T-cell (primary cell): ENCODE data around the gene TRMT112. TPM values are rescaled to one million over a fixed set of nuclear protein-coding genes. Genes with fewer than 3 reads are reported as not detected.
A peak's percentile ranks its signal among the peaks of the same experiment; 100 is the strongest.

Experiments
- ATAC-seq, 4 experiments: fragments of 200-7000 bp in 3 of 4; fragments of 150-1000 bp in 1 of 4; cut with Tn5 transposase; replicated peaks in 1 of 4; 1 replicate in 3 of 4; 2 replicates in 1 of 4; pipeline ENCODE4 v1.10.0; 2021; ENCODE audit warnings: moderate library complexity in 3 of 4, mild to moderate bottlenecking in 2 of 4, moderate number of reproducible peaks in 1 of 4
- CTCF ChIA-PET, 2 donors: fragments of 300-600 bp; sonication (Branson Sonifier 250); formaldehyde crosslinking; loops; one replicate each; lab custom pipeline; 2022; ENCODE audit warnings: antibody characterized with exemption in 2 of 2; lab: Charles Lee
- POLR2A ChIA-PET, 2 donors: fragments of 300-600 bp; sonication (Branson Sonifier 250); formaldehyde crosslinking; loops; one replicate each; lab custom pipeline; 2022; ENCODE audit warnings: antibody characterized with exemption in 2 of 2; lab: Charles Lee
- DNase-seq, 35 experiments: peaks; one replicate each; pipeline versions ENCODE4 v3.0.0 to v3.0.0-alpha.2; 2013 to 2023
- H3K27ac ChIP-seq: one replicate; pipeline ENCODE4 v1.5.1; 2013; ENCODE audit warnings: low read length
- H3K27me3 ChIP-seq, 2 experiments: replicated peaks in 1 of 2; 1 replicate in 1 of 2; 2 replicates in 1 of 2; pipeline versions ENCODE4 v1.6.1 to v1.7.0; 2013; ENCODE audit warnings: low read length in 1 of 2, mixed read lengths in 1 of 2; ENCODE audit not compliant: control insufficient read depth in 2 of 2, insufficient read depth in 2 of 2; ENCODE audit errors: extremely low read depth in 1 of 2
- H3K36me3 ChIP-seq, 2 donors: 1 replicate in 1 of 2; 2 replicates in 1 of 2; pipeline versions ENCODE4 v1.6.1 to v1.7.0; 2013; ENCODE audit warnings: low read length in 1 of 2; ENCODE audit not compliant: control insufficient read depth in 2 of 2, insufficient read depth in 1 of 2; ENCODE audit errors: extremely low read depth in 1 of 2
- H3K4me1 ChIP-seq, 2 experiments: 1 replicate in 1 of 2; 2 replicates in 1 of 2; pipeline versions ENCODE4 v1.6.1 to v1.7.0; 2013; ENCODE audit warnings: low read length in 2 of 2, mixed read lengths in 1 of 2; ENCODE audit not compliant: insufficient read depth in 2 of 2, control insufficient read depth in 1 of 2; ENCODE audit errors: extremely low read depth in 1 of 2
- H3K4me3 ChIP-seq, 2 donors: 1 replicate in 1 of 2; 2 replicates in 1 of 2; pipeline versions ENCODE4 v1.5.1 to v1.7.0; 2013; ENCODE audit warnings: mild to moderate bottlenecking in 2 of 2, low read length in 1 of 2, moderate library complexity in 1 of 2; ENCODE audit not compliant: control insufficient read depth in 1 of 2; ENCODE audit errors: extremely low read depth in 1 of 2
- H3K9me3 ChIP-seq: 2 replicates; pipeline ENCODE4 v1.7.0; 2013
- H3K27ac Mint-ChIP-seq, 2 donors: one replicate each; pipeline ENCODE4 v1.8.0; 2020 to 2021; ENCODE audit warnings: mild to moderate bottlenecking in 2 of 2, mixed read lengths in 2 of 2
- H3K27me3 Mint-ChIP-seq, 2 donors: one replicate each; pipeline ENCODE4 v1.8.0; 2021 to 2022; ENCODE audit warnings: mixed read lengths in 2 of 2
- H3K36me3 Mint-ChIP-seq: one replicate; pipeline ENCODE4 v1.8.0; 2021; ENCODE audit warnings: mixed read lengths
- H3K4me1 Mint-ChIP-seq, 3 donors: one replicate each; pipeline ENCODE4 v1.8.0; 2020 to 2022; ENCODE audit warnings: mixed read lengths in 3 of 3, mild to moderate bottlenecking in 1 of 3
- H3K4me3 Mint-ChIP-seq, 3 donors: one replicate each; pipeline ENCODE4 v1.8.0; 2020 to 2022; ENCODE audit warnings: mild to moderate bottlenecking in 3 of 3, mixed read lengths in 3 of 3, moderate library complexity in 3 of 3
- H3K9me3 Mint-ChIP-seq, 3 donors: one replicate each; pipeline ENCODE4 v1.8.0; 2020 to 2022; ENCODE audit warnings: mixed read lengths in 3 of 3
- WGBS: methylation state at CpG from one replicate; pipeline ENCODE4 v1.1.5; 2013; ENCODE audit warnings: missing lambda C conversion rate; ENCODE audit not compliant: insufficient coverage; 5-methylcytosine and 5-hydroxymethylcytosine counted together
- total RNA-seq, 35 experiments: library from RNA in 6 of 35; stranded (reverse) in 6 of 35; fragments of 120-200 nt in 1 of 35; gene quantifications; one replicate each; pipeline versions ENCODE4 v1.2.1 to v1.2.4 and lab custom pipeline; 2013 to 2026

TRMT112 gene
- total RNA-seq, 5 donors from 2014 or later (not counting 1 experiment from before 2014, with no cell fraction given), result 104 to 177 (median 151) TPM

DNA sequence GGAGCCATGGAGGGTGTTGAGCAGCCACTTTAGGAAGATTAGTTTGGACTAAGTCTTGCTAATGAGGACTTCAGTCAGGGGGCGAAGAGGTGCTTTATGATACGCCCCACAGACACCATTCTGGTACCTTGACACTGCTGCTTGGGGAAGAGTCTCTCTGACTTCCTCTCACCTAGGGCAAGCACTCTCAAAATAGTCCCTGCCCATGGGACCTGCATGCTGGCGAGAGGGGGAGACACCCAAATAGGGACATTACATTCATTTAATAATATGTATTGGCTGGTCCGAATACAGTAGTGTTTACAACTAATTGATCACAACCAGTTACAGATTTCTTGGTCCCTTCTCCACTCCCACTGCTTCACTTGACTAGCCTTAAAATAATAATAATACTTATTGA is 21.6 kb downstream of the TRMT112 start:
- Mint-ChIP-seq H3K9me3 (no peaks in the 10 kb centered on the region), H3K4me3 (no peak overlapping the region), H3K27ac (no peak overlapping the region), H3K4me1 (peaks cover 22 to 31% (median 24%) of the 10 kb centered on the region in 3 donors), H3K27me3 (peaks cover 56 to 78% of the 10 kb centered on the region in 2 donors), H3K36me3 (no peaks in the 10 kb centered on the region)
- H3K4me3 ChIP-seq, result no peak overlapping the region
- CTCF ChIA-PET, result no interaction called here
- no peaks in the 10 kb centered on the region for H3K36me3 ChIP-seq
- ATAC-seq, result no peak
- POLR2A ChIA-PET, result no interaction called here
- no peak overlapping the region for H3K27ac ChIP-seq
- H3K27me3 ChIP-seq, result peaks cover 20 to 91% of the 10 kb centered on the region in 2 experiments
- no peaks in the 10 kb centered on the region for H3K9me3 ChIP-seq
- peaks cover 13 to 46% of the 10 kb centered on the region in 2 experiments for H3K4me1 ChIP-seq
- no peak for DNase-seq
- WGBS, result no CpG with 5 or more reads among the region's 4 CpGs

DNA sequence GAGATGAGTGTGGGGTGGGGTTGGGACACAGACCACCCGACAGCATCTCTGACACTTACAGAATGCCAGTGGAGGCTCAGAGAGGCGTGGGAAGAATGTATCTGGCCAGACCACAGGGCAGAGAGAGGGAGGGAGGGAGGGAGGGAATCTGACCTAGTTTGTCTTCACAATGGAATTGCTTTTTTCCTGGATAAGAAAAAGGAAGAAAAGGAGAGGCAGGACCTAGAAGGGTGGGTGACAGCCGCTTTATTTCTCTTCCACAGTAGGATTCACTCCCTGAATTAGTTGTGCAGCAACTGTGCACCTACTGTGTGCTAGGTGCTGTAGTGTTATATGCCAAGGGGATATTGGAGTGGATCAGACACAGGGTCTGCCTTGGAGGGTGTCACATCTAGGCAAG is 22.6 kb downstream of the TRMT112 start:
- 75% methylated on average over 3 of the region's 3 CpGs for WGBS
- no peak for ATAC-seq
- Mint-ChIP-seq H3K27me3 (peaks cover 55 to 74% of the 10 kb centered on the region in 2 donors), H3K36me3 (no peaks in the 10 kb centered on the region), H3K4me1 (peaks cover 16 to 26% (median 18%) of the 10 kb centered on the region in 3 donors), H3K9me3 (no peaks in the 10 kb centered on the region), H3K27ac (peak overlapping the region in 1 of 2 donors; percentile 11), H3K4me3 (no peak overlapping the region)
- Histone ChIP-seq H3K4me3 (no peak overlapping the region), H3K9me3 (no peaks in the 10 kb centered on the region), H3K27ac (no peak overlapping the region), H3K27me3 (peaks cover 21 to 91% of the 10 kb centered on the region in 2 experiments), H3K4me1 (peaks cover 7 to 36% of the 10 kb centered on the region in 2 experiments), H3K36me3 (no peaks in the 10 kb centered on the region)
- no peak for DNase-seq
- ChIA-PET POLR2A (interaction anchor here (0.6 to 0.7 kb wide), 2 partner anchors 283 to 307 kb away, joined by 7 to 9 read pairs; no protein-coding TSS in a partner anchor), CTCF (interaction anchor here (0.7 kb wide), 3 partner anchors 9 to 11 kb away, joined by 4 to 10 read pairs (median 4); no protein-coding TSS in a partner anchor)

DNA sequence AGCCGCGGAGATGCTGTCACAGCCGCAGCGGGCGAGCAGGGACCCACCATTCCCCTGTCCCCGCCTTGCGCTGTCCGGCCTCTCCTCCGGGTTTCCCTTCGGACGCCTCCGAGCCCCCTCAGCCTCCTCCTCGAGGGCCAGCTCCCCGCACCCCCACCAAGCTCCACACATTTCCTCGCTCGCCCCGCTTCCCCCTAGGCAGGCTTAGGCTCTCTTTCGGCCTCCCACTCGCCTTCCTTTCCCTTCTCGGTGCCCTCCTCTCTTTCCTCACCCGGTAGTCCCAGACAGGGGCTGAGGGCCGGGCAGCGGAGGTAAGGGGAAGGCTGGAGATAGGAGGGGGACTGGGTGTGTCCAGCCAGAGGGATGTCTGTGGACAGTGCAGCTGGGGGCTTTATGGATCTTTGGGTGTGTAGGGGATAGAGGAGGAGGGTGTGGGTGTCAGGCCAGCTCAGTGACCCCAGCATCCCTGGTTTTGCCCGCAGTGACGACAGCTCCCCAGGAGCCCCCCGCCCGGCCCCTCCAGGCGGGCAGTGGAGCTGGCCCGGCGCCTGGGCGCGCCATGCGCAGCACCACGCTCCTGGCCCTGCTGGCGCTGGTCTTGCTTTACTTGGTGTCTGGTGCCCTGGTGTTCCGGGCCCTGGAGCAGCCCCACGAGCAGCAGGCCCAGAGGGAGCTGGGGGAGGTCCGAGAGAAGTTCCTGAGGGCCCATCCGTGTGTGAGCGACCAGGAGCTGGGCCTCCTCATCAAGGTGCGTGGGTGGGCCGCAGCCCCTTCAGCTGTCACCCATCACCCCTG is 24.7 kb downstream of the TRMT112 start:
- no peak overlapping the region for H3K27ac Mint-ChIP-seq

DNA sequence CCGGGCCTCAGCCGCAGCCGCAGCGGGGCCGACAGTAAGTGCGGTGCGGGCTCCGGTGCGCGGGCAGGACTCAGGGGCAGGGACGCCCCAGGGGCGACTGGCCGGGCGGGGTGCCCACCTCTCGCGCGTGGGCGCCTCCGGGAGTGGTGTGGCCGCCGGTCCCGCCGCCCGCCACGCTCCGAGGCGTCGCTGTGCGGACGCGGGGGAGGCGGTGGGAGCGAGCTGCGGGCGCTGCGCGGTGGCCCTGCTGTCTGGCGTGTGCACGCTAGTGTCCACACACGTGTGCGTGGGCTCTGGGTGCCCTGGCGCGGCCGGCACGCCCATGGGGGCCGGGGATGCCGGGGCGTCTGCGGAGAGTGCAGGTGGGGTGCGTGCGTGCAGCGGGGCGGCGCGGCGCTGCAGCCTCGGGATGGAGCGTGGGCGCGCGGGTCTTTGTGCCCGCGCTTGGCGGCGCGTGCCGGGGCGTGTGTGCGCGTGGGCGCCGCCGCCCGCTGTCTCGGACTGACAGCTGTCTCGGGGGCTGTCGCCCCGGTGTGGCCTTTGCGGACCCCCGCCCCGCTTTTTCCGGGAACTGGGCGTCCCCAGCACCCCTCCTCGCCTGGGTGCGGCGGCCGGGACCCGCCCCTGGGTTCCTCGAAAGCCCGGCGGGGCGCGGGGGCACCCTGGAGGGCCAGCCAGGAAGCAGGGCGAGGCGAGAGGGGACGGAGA is 25.5 kb downstream of the TRMT112 start:
- CTCF ChIA-PET, result no interaction called here

More for the DNA sequence above, 24.7 kb downstream of the TRMT112 start:
- H3K9me3 ChIP-seq, result no peaks in the 10 kb centered on the region
- H3K27me3 ChIP-seq, result peaks cover 14 to 74% of the 10 kb centered on the region in 2 experiments
- peaks cover 9 to 15% (median 11%) of the 10 kb centered on the region in 3 donors for H3K4me1 Mint-ChIP-seq
- no peaks in the 10 kb centered on the region for H3K9me3 Mint-ChIP-seq
- ChIA-PET CTCF (no interaction called here), POLR2A (no interaction called here)
- H3K36me3 Mint-ChIP-seq, result no peaks in the 10 kb centered on the region
- ATAC-seq (peak in 2 of 4 experiments; percentile 15 to 20), DNase-seq (no peak)
- no peaks in the 10 kb centered on the region for H3K36me3 ChIP-seq
- H3K4me3 ChIP-seq, result peak overlapping the region; percentile 12 to 50
- H3K27ac ChIP-seq, result no peak overlapping the region
- peaks cover 43 to 57% of the 10 kb centered on the region in 2 donors for H3K27me3 Mint-ChIP-seq
- H3K4me3 Mint-ChIP-seq, result peak overlapping the region in 2 of 3 donors; percentile 31 to 69
- peaks cover 4 to 19% of the 10 kb centered on the region in 2 experiments for H3K4me1 ChIP-seq
- WGBS, result 31% methylated on average over 25 of the region's 42 CpGs

DNA sequence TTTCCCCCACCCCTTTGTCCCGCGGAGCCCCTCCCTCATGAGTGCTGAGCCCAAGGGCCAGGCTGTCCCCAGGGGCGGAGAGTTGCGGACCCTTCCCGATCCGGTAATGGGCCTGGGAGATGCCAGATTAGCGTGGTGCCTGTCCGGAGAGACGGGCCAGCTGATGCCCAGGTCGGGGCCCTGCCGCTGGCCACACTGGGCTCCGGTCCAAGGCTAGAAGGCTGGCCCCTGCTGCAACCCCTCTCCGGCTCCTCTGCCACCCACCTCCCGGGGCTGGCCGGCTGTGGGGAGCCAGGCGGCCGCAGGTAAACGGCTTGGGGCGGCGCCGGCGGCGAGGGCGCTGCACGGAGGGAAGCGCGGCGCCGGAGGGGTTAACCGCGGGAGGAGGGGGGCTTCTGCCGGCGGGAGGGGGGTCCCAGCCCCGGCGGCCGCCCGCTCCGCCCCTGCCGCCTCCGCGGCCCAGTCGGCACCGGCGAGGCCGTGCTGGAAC is 26.1 kb downstream of the TRMT112 start, which contains the start of gene KCNK4:
Gene KCNK4, plus strand, starts transcription at position 41 of the 490 bp plus-strand sequence. CDS start 1,717 bp downstream, outside the sequence.
- peak within 1 kb of the TSS; percentile 57 to 73 (median 72) for H3K4me3 Mint-ChIP-seq
- Histone ChIP-seq H3K4me3 (peak within 1 kb of the TSS in 1 of 2 donors; percentile 50), H3K4me1 (peaks cover 4 to 21% of the 10 kb centered on the region in 2 experiments), H3K27ac (no peak within 1 kb of the TSS), H3K36me3 (no peaks in the 10 kb centered on the region), H3K9me3 (no peaks in the 10 kb centered on the region), H3K27me3 (peaks cover 8 to 61% of the 10 kb centered on the region in 2 experiments)
- 10% methylated on average over 43 of the region's 45 CpGs for WGBS
- peaks cover 11 to 18% (median 12%) of the 10 kb centered on the region in 3 donors for H3K4me1 Mint-ChIP-seq
- H3K9me3 Mint-ChIP-seq, result no peaks in the 10 kb centered on the region
- peaks cover 36 to 43% of the 10 kb centered on the region in 2 donors for H3K27me3 Mint-ChIP-seq
- H3K27ac Mint-ChIP-seq, result no peak within 1 kb of the TSS
- ATAC-seq, result peak in 1 of 4 experiments; percentile 4
- no peaks in the 10 kb centered on the region for H3K36me3 Mint-ChIP-seq
- CTCF ChIA-PET, result no interaction called here
- POLR2A ChIA-PET, result no interaction called here
- no peak for DNase-seq

More for the DNA sequence above, 25.5 kb downstream of the TRMT112 start:
- Histone ChIP-seq H3K4me1 (peaks cover 4 to 15% of the 10 kb centered on the region in 2 experiments), H3K9me3 (no peaks in the 10 kb centered on the region), H3K27me3 (peaks cover 12 to 67% of the 10 kb centered on the region in 2 experiments), H3K4me3 (peak overlapping the region; percentile 12 to 50), H3K27ac (no peak overlapping the region), H3K36me3 (no peaks in the 10 kb centered on the region)
- Mint-ChIP-seq H3K4me3 (peak overlapping the region in 2 of 3 donors; percentile 31 to 69), H3K27ac (no peak overlapping the region), H3K4me1 (peaks cover 5 to 12% (median 6%) of the 10 kb centered on the region in 3 donors), H3K27me3 (peaks cover 36 to 49% of the 10 kb centered on the region in 2 donors), H3K9me3 (no peaks in the 10 kb centered on the region), H3K36me3 (no peaks in the 10 kb centered on the region)
- WGBS, result under 1% methylated on average over 92 of the region's 96 CpGs
- POLR2A ChIA-PET, result no interaction called here
- DNase-seq, result peak in 1 of 35 experiments; percentile 47
- ATAC-seq, result peak; percentile 57 to 69 (median 68)
